Measurements from ENCODE around the gene CMSS1.
A peak's percentile ranks its signal among the peaks of the same experiment; 100 is the strongest.

DNA sequence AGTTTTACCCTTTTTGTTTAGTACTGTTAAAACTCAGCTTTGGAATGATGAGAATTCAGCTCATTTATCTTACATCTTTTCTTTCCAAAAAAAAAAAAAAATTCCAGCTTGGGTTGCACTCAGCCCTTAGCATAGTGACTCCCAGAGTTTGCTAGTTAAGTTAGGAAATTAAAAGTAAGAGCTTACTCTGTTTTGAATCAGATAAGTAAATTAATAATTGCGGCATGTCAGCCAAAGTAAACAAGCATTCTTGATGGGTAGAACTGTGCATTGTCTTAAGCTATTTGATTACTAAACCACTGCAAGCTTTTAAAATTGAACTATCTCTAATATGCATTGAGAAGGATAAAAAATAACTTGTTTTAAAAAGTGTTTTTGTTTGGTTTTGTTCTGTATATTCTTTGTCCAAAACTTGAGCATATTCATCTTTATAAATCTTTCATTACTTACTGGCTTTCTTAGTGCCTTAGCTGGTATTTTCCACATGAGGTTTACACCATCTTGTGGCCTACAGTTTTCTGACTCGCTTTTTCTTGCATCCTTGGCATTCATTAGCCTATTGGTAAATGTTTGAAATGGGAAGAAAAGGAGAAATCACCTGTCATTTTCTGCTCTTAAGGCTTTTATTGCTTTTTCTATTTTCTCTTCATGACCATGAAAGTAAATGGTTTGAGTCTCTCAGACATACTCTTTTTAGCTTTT, 189.1 kb downstream of the CMSS1 start:
- TF ChIP-seq, protein P1, sequence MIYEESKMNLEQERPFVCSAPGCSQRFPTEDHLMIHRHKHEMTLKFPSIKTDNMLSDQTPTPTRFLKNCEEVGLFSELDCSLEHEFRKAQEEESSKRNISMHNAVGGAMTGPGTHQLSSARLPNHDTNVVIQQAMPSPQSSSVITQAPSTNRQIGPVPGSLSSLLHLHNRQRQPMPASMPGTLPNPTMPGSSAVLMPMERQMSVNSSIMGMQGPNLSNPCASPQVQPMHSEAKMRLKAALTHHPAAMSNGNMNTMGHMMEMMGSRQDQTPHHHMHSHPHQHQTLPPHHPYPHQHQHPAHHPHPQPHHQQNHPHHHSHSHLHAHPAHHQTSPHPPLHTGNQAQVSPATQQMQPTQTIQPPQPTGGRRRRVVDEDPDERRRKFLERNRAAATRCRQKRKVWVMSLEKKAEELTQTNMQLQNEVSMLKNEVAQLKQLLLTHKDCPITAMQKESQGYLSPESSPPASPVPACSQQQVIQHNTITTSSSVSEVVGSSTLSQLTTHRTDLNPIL (CRISPR knock-in tag; IDR thresholded peaks at IDR 0.05; ENCODE audit: low read depth), result peak; percentile 63; the same call in 1 of the 2 replicates
- no peak for TF ChIP-seq PPARA (CRISPR knock-in tag; IDR thresholded peaks at IDR 0.05; ENCODE audit: borderline replicate concordance)
- TF ChIP-seq SNAI2 (CRISPR knock-in tag; IDR thresholded peaks at IDR 0.05), result no peak
- TF ChIP-seq ISL1 (CRISPR knock-in tag; IDR thresholded peaks at IDR 0.05), result peak; percentile 95
- TF ChIP-seq ZC3H10 (CRISPR knock-in tag; IDR thresholded peaks at IDR 0.05), result no peak
- TF ChIP-seq, protein P2, sequence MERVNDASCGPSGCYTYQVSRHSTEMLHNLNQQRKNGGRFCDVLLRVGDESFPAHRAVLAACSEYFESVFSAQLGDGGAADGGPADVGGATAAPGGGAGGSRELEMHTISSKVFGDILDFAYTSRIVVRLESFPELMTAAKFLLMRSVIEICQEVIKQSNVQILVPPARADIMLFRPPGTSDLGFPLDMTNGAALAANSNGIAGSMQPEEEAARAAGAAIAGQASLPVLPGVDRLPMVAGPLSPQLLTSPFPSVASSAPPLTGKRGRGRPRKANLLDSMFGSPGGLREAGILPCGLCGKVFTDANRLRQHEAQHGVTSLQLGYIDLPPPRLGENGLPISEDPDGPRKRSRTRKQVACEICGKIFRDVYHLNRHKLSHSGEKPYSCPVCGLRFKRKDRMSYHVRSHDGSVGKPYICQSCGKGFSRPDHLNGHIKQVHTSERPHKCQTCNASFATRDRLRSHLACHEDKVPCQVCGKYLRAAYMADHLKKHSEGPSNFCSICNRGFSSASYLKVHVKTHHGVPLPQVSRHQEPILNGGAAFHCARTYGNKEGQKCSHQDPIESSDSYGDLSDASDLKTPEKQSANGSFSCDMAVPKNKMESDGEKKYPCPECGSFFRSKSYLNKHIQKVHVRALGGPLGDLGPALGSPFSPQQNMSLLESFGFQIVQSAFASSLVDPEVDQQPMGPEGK (CRISPR knock-in tag; IDR thresholded peaks at IDR 0.05; ENCODE audit: borderline replicate concordance), result no peak
- TF ChIP-seq ZNF8 (CRISPR knock-in tag; IDR thresholded peaks at IDR 0.05), result no peak
- TF ChIP-seq TOX (CRISPR knock-in tag; IDR thresholded peaks at IDR 0.05; ENCODE audit: borderline replicate concordance), result no peak
- TF ChIP-seq, protein P3, sequence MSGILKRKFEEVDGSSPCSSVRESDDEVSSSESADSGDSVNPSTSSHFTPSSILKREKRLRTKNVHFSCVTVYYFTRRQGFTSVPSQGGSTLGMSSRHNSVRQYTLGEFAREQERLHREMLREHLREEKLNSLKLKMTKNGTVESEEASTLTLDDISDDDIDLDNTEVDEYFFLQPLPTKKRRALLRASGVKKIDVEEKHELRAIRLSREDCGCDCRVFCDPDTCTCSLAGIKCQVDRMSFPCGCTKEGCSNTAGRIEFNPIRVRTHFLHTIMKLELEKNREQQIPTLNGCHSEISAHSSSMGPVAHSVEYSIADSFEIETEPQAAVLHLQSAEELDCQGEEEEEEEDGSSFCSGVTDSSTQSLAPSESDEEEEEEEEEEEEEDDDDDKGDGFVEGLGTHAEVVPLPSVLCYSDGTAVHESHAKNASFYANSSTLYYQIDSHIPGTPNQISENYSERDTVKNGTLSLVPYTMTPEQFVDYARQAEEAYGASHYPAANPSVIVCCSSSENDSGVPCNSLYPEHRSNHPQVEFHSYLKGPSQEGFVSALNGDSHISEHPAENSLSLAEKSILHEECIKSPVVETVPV (CRISPR knock-in tag; IDR thresholded peaks at IDR 0.05), result no peak
- TF ChIP-seq TCF4 (CRISPR knock-in tag; IDR thresholded peaks at IDR 0.05; ENCODE audit: borderline replicate concordance), result peak; percentile 20; the same call in 1 of the 2 replicates
- TF ChIP-seq CSDC2 (CRISPR knock-in tag; IDR thresholded peaks at IDR 0.05), result no peak
- TF ChIP-seq ZNF565 (CRISPR knock-in tag; conservative IDR thresholded peaks at IDR 0.05; ENCODE audit: low read depth), result no peak
- no peak for TF ChIP-seq ARNTL (CRISPR knock-in tag; IDR thresholded peaks at IDR 0.05; ENCODE audit: borderline replicate concordance, low read depth)
- TF ChIP-seq ZFP3 (CRISPR knock-in tag; IDR thresholded peaks at IDR 0.05), result no peak

All from SK-N-SH treated with all-trans-retinoic acid at 6 μM for 48 hours (cell line).